Dermis microvascular lymphatic vessel endothelial cell (primary cell): Measurements from ENCODE around the gene NEFH. TPM values are rescaled to one million over a fixed set of nuclear protein-coding genes. Genes with fewer than 3 reads are reported as not detected.
A peak's percentile ranks its signal among the peaks of the same experiment; 100 is the strongest.
"Not testable (repeated sequence)": the region's sequence is repeated elsewhere in the genome, so short reads cannot be mapped to it uniquely, and the experiment has no call there.

Experiments
- DNase-seq, 2 donors: peaks; one replicate each; pipeline versions ENCODE4 v3.0.0 to v3.0.0-alpha.2; 2010; ENCODE audit warnings: low read depth in 2 of 2
- total RNA-seq: library from RNA; depleted of rRNA; stranded (reverse); fragments of >200 nt; gene quantifications from 2 replicates; pipeline ENCODE4 v1.2.1, GENCODE V29; 2014

Gene NEFH
- 0.13 TPM in 2 replicates for total RNA-seq

- no peak for DNase-seq
Measured at GRCh38 chr22:29479417-29480261, at the start of gene NEFH. Gene NEFH, plus strand, starts transcription at chr22:29480218. Its CDS starts 45 bp downstream, at chr22:29480263.

- DNase-seq = no peak
Measured at GRCh38 chr22:29431986-29432385, 48.0 kb upstream of the NEFH start.

GRCh38 chr22:29433856-29434255, 46.2 kb upstream of the NEFH start:
- no peak for DNase-seq

GRCh38 chr22:29434288-29434687, 45.7 kb upstream of the NEFH start:
- no peak for DNase-seq

GRCh38 chr22:29435236-29436136, 44.5 kb upstream of the NEFH start:
- DNase-seq = no peak

GRCh38 chr22:29438283-29438682, 41.7 kb upstream of the NEFH start, which contains the start of gene RFPL1:
Gene RFPL1, plus strand, starts transcription at chr22:29438583.
- not testable (repeated sequence) for DNase-seq

GRCh38 chr22:29442976-29443375, 37.0 kb upstream of the NEFH start:
- DNase-seq = no peak

- DNase-seq = no peak
Measured at GRCh38 chr22:29443452-29443851, 36.6 kb upstream of the NEFH start.

GRCh38 chr22:29443861-29444792, 35.9 kb upstream of the NEFH start:
- DNase-seq = no peak

- DNase-seq = no peak
Measured at GRCh38 chr22:29445508-29445907, 34.5 kb upstream of the NEFH start.

GRCh38 chr22:29447906-29448305, 32.1 kb upstream of the NEFH start:
- no peak for DNase-seq

GRCh38 chr22:29449296-29449875, 30.6 kb upstream of the NEFH start:
- DNase-seq = no peak

GRCh38 chr22:29450222-29450621, 29.8 kb upstream of the NEFH start:
- no peak for DNase-seq

GRCh38 chr22:29451863-29452262, 28.2 kb upstream of the NEFH start:
- DNase-seq = no peak

- no peak for DNase-seq
Measured at GRCh38 chr22:29454276-29454675, 25.7 kb upstream of the NEFH start.

GRCh38 chr22:29456211-29456671, 23.8 kb upstream of the NEFH start:
- DNase-seq = no peak

- DNase-seq = peak; percentile 16 to 56
Measured at GRCh38 chr22:29457730-29458129, 22.3 kb upstream of the NEFH start.

- no peak for DNase-seq
Measured at GRCh38 chr22:29458551-29458950, 21.5 kb upstream of the NEFH start.

- DNase-seq = no peak
Measured at GRCh38 chr22:29459773-29460172, 20.2 kb upstream of the NEFH start.

GRCh38 chr22:29461263-29461662, 18.8 kb upstream of the NEFH start:
- DNase-seq = no peak

GRCh38 chr22:29463629-29464028, 16.4 kb upstream of the NEFH start:
- no peak for DNase-seq
